ENCODE measurements around the gene ABCB11.
"Not testable (repeated sequence)": the region's sequence is repeated elsewhere in the genome, so short reads cannot be mapped to it uniquely, and the experiment has no call there.

ABCB11 gene

DNA sequence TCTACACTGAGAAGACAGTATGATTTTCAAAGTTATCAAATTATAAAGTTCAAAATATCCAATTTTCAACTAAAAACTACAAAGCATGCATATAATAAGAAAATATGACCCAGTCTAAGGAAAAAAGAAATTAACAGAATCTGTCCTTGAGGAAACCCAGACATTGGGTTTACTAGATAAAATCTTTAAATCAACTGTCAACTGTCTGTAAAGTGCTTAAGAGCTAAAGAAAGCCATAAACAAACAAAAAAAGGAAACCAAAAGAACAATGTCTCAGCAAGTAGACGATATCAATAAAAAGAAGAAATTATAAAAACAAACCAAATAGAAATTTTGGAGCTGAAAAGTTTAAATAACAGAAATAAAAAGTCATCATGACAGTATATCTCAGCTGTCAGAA lies 10.5 kb upstream of the ABCB11 start:
- DNase-seq: no peak

DNA sequence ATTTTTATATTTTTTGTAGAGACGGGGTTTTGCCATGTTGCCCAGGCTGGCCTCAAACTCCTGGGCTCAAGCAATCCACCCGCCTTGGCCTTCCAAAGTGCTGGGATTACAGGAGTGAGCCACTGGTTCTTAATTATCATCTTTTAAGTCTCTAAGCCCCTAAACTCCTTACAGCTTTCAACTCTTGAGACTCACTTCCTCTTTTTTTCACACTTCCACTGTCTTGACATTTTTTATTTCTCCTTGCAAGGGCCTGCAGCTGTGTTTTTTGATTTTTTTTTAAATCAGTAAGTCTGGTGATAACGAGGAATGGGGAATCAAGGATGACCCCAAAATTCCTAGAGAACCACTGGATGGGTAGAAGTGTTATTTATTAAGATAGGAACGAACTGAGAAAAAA lies 8.6 kb upstream of the ABCB11 start:
- peak; percentile 47 for DNase-seq

DNA sequence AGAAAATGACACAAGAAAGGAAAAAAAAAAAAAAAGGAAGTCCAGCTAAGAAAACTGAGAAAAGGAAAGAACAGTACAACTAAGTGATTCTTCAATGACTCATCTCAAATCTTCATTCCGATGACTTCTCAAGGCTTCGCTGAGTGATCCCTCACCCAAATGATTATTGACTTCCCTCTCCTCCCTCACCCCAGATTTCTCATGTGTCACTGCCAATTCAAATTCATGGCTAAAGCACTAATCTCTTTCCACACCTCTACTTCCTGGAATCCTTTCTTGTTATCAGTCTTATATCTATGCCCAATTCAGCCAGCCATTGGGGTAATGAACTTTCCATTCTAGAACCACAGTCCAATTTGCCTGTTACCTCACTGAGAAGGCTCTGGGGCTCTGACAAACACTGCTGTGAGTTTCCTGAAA lies 7.2 kb upstream of the ABCB11 start:
- DNase-seq: peak; percentile 14

DNA sequence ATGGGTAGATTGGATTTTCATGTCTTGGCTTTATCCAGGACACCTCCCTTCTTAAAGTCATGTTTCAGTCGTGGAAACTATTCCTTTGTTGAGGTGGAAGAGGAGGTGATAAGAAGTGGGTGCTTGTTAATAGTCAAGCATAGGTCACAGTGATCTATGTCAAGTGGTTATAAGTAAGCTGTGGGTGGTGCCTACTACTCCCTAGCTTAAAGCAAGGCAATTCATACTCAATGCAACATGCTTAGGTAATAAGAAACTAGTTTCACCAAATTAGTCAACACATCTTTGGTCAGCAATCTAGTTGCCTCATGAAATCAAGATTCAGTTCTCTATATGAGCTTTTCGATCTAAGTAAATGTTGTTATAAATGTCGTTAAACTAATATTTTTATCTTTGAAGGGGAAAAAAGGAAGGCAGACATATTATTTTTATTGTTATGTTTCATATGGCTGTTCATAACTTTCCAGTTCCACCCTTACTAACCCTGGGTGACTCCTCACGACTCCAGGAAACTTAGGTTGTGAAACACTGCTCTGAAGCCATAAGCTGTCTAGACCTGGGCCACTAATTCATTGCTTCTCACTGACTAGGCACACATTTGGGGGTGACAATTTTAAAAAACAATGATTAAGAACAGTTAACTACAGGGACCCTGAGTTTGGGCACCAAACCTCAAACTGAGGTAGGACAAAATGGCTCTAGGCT lies 5.8 kb upstream of the ABCB11 start:
- DNase-seq: no peak

DNA sequence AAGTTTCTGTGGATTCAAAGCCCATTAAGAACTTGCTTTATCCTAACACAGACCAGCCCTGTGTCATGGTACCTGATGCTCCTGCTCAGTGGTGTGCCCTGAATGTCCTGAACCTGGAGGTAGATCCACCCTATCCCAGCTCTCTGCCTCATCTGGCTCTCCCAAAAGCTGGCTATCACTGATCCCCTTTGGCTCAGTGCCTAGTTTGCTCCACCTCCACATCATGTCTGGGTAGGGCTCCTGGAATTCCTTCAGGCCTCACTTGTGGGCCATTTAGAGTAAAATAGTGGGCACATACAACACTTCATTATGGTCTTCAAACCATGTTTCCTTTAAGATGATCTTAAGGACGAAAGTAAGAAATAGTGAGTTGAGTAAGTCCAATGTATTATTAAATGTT lies 4.8 kb upstream of the ABCB11 start:
- no peak for DNase-seq

DNA sequence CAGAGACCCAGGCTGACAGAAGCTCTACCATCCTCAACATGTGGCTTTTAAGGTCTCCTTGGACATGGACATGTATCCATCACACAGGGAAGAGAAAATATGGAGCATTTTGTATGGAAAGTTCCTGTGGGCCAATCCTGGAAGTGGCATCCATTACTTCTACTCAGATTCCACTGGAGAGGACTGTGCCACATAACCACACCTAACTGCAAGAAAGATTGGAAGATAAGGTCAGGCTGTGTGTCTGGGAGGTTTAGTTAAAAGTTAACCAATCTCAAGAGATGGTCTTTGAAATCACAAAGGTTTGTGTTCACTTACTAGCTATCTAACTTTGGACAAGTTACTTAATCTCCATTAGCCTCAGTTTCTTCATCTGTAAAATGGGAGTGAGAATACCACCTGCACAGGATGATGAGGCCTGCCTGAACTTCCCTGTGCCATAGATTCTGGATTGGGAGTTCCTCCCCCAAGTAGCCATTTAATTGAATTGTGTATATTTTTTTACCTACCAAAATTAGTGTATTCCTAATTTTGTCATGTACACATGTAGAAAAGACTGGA lies 3.9 kb upstream of the ABCB11 start:
- DNase-seq: no peak

DNA sequence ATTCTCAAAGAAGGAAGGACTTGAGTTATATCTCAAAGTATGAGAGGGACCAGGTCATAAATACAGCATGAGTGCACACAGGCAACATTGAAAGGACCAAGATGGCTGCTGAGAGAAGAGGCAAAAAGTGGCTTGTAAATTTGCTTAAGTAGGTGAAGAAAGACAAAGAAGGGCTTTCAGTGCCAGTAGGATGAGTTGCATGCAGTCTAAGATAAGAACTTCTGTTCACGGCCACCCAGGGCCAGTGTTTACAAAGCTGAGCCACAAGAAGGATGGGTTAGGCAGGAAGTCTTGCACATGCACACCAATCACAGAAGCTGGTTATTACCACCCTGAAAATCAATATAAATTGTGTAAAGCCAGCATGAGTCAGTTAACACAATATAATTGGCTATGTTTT lies 3.1 kb upstream of the ABCB11 start:
- DNase-seq: no peak

DNA sequence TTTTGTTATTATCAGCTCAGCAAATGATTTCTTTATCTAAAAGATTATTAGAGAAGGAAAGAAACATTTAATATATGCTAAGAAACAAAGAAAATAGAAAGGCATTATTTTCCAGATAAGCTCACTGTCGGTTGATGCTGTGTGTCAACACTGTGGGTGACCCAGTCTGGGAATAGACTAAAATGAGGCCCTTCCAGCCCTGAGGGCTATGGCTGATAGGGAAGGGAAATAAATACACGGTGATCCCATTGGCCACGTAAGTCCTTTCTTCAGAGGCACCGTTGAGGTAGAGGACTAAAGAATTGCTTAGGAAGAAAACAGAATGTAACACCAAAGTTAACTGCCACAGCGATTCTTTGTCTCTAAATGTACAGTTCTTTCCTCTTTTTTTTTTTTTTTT lies 1.8 kb downstream of the ABCB11 start:
- no peak for DNase-seq

DNA sequence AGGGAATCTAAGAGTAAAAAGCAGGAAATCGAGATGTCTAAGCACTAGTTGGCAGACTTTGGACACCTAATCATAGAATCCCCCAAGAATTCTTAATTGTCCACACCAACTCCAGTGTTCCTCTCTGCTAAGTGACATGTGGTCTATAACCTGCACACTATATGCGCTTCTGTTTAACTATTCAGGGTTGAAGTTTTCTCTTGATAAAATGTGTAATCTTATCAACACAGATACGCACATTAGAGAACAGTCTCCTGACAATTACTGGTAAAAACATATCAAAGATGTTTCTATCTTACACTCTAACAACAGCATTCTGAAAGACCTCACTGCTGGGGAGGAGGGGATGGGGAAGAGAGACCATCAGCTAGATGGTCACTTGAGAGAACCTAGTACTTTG lies 3.9 kb downstream of the ABCB11 start:
- no peak for DNase-seq

DNA sequence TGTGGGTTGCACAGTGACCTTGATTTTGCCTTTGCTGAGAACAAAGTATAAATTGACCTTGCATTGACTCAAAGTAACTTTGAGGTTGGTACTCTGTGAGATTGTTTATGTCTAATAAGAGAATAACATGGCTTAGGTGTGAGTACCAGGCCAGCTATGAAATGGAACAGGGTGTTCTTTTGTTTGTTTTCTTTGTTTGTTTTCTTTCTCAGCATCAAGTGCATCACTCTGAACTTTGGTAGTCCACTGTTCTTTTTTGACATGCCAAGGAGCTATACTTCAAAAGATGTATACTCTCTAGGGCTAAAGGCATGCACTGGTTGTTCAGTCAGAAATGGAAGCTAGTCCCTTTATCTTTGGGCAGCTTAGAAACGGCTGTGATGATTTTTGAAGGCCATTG lies 5.1 kb downstream of the ABCB11 start:
- no peak for DNase-seq

DNA sequence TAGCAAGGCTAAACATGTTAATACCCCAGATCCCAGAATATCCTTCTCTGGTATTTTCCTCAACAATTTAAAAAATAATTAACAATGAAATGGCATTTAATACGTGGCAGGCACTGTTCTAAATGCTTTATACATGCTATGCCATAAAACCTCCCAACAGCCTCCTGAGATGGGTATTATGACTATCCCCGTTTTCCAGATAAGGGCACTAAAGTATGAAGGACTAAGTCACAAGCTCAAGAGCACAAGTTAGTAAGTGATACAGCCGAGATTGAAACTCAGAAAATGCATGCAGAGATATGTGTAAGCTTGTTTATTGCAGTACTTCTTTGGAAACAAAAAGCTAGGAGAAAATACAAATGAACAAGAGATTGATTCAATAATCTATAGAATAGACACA lies 8.0 kb downstream of the ABCB11 start:
- no peak for DNase-seq

DNA sequence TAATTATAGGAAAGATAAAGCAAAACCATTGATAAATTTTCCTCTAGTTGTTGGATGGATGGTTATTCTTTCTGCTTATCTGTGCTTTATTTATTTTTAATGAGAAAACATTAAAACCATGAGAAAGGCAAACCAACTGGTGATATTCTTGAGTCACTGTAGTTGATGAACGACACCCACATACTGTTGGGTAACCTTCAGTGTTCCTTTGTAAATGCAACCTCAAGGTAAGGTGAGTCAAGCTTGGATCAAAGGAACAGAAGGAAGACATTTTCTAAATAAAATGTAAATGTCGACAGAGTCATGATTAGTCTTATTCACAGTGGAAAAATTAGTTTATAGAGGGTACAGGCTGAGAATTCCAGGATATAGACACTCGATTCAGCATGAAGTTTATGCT lies 12.7 kb downstream of the ABCB11 start:
- DNase-seq: no peak

DNA sequence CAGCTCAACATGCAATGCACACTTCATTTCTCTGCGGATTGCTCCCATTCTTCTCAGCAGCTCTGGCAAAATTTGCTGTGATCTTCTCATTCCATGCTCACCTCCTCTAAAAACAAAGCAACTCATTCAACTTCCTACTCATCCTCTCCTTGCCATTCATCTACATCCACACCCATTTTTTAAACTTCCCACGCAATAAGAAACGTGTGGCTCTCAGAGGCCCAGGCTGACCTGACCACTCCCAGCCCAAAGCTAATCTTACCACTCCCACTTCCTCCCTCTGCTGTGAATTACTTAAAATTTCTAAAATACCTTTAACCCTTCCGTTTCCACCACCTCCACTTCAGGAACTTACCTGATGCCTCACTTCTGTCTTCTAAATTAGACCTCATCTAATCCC lies 15.2 kb downstream of the ABCB11 start:
- no peak for DNase-seq

DNA sequence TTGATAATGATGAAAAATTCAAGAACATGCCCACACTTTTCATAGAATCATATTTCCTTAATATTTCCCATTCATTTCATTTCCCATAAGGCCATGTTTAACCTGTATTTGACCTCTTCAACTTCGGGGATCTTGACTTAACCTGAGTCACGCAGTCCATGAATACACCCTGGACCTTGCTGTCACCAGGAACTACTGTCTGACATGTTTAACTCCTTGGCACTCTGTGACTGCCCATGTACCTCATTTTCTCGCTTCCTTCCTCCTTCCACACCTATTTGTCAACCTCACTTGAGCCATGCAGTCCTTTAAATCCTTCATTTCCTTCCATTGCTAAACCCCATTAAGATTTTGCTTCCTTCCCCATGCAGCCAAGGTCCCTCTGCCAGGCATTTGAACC lies 16.3 kb downstream of the ABCB11 start:
- DNase-seq: no peak

DNA sequence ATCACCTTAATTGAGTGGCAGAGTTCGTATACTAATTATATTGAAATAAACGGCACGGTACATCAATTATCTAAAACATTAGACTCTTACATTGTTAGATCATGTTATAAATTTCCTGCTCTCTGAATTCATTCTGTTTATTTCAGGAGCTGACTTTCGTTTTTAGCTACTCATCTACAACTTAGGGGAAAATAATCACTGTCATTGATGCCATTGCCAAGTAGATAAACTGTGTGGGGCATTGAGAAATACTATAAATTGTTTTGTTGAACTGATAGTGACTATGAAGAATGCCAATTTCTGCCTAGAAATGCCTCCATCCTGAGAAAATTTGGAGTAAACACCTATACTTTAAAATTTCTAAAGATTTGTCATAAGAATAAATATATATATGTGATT lies 17.5 kb downstream of the ABCB11 start:
- no peak for DNase-seq

DNA sequence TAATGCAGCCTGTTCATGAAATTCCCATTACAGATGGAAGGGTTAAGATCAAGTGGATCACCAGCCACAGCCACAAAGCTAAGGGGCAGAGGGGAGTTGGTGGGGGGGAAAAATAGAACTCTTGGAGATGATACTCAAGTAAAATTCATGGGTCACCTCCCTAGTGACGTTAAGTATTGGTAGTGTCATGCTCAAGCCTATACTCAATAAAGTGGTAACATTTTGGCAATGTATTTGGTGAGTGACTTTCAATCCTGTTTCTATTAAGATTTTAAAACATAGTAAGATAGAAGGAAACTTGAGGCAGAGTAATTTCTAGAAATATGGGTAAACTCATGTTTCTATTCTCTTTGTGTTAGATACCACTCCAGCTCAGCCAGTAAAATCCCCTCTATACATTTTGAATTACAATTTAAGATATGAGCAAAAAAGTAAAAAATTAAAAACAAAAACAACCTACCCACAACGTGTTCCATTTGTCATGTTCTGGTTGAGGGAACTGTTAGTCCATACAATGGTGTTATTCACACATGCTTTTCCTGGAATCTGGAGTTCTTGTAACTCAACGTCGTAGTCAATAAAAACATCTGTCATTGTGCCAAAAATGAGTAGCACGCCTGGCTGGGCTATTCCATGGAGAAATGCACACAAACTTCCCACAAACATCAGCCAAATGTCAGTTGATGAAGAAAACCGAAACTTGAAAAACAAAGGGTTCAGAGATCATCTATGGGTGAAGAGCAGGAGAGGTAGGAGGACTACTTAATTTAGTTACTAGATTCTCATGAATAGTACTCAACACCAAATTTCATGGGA lies 18.1 kb downstream of the ABCB11 start:
- no peak for DNase-seq

DNA sequence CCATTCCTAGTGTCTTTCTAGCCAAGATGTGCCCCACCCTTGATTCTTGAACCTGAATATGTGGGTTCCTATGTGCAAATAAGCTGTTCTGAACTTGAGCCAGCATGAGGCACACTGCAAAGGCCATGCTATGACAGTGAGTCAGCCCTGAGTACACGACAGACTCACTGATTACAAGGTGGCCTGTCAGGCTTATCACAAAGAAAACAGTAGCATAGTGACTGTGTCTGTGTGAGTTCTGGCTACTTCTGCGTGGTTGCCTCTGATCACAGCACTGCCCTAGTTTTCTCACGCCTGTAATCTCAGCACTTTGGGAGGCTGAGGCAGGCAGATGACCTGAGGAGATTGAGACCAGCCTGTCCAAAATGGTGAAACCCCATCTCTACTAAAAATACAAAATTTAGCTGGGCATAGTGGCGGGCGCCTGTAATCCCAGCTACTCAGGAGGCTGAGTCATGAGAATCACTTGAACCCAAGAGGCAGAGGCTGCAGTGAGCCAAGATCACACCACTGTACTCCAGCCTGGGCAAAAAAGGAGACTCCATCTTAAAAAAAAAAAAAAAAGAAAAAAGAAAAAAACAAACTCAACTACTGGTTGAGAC lies 18.8 kb downstream of the ABCB11 start:
- DNase-seq: not testable (repeated sequence)

DNA sequence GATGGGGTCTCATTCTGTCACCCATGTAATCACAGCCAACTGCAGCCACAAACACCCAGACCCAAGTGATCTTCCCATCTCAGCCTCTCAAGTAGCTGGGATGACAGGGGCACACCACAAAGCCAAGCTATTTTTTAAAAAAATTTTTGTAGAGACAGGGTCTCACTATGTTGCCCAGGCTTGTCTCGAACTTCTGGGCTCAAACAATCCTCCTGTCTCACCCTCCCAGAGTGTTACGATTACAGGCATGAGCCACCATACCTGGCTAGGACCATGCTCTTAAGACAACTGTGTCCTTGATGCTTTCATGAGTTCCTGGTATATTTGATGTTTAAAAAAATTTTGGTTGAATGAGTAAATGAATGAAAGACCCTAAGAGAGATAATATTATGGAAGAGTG lies 19.4 kb downstream of the ABCB11 start:
- DNase-seq: no peak

DNA sequence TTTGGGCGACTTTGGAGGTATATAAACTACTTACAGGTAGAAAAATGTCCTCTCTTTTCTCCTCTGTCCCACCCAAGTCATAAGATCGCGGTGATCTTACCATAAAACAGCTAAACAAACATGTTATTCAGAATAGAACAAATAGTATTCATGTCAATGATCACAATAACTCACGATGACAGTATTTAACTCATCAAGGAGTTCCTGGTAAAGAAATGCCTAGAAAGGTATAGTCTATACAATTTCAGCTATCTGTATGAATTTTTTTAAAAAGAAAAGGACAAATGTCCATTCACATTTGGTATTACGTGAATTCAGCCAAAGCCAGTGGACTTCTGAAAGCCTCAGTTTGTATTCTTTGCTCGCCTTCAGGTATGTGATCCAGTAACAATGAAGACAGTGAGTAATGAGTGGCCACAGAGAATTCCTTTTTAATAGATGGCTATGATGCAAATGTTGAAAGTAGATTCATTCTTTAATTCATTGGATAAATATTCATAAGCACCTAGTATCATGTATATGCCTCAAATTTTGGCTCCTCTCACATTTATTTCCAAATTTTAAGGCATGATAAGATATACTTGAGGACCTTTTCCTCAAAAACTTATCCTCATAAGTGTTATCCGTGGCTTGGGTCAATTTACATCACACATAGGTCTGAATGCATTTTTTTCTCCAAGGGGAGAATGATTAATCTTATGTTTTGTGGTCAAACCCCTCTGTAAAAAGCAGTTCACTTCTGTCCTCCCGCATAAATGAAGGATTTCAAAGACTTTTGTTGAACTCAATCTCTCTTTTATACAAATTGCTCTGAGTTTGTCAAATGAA lies 20.3 kb downstream of the ABCB11 start:
- no peak for DNase-seq

DNA sequence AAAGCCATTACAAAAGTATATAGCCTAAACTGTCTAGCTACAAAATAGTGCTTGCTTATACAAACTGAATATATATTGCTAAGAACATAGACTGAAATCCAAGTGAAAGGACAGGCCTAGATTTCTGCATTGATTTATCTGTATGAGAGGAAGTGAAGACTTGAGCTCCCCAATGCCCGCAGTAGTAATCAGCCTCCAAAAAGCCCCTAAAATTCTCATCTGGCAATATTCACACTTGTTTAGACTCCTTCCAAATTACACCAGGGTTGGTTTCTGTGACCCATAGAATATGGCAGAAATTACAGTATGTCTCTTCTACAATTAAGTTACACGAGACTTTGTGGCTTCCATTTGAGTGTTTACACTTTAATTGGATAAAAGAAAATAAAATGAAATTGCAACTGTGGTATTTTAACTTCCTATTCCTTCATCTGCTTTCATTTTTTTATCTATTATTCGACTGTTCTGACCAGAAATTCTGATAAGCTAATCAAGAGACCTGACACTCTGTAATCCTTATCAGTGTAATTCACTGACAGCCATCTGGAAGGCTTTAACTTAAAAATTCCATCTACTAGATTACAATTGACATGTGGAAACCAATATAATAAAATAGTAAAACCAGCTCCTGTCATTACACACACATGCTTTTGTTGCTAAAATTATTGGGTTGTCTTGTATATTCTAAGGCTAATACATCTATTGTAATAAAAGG lies 21.1 kb downstream of the ABCB11 start:
- no peak for DNase-seq

DNA sequence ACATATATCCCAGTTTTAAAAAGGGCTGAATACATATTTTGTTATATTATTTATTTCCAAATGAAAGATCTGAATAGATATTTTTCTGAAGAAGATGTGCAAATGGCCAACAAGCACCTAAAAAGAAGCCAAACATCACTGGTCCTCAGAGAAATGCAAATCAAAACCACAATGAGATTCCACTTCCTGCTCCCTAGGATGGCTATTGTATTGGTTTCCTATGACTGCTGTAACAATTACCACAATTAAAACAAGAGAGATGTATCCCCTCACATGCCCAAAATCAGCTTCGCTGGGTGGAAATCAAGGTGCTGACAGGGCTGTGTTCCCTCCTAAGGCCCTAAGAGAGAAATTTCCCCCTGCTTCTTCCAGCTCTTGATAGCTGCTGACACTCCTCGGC lies 23.2 kb downstream of the ABCB11 start:
- DNase-seq: no peak

DNA sequence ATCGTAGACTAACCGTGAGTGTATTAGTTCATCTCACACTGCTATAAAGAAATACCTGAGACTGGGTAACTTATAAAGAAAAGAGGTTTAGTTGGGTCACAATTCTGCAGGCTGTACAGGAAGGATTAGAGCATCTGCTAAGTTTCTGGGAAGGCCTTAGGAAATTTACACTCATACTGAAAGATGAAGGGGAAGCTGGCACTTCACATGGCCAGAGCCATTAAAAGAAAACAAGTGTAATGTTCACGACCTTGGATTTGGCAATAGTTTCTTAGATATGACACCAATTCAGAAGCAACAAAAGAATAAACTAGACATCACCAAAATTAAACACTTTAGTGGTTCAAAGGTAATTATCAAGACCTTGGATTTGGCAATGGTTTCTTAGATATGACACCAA lies 23.8 kb downstream of the ABCB11 start:
- no peak for DNase-seq
